HUES48 (cell line): Measurements from ENCODE around the gene HNRNPCL1.

Experiments
- H3K27ac ChIP-seq: one replicate; pipeline ENCODE4 v1.7.0; 2013; ENCODE audit warnings: low read depth, low read length, inconsistent platforms
- H3K27me3 ChIP-seq: 2 replicates; pipeline ENCODE4 v1.6.1; 2013; ENCODE audit warnings: mild to moderate bottlenecking, low read length; ENCODE audit not compliant: control insufficient read depth, insufficient read depth
- H3K36me3 ChIP-seq: 2 replicates; pipeline ENCODE4 v1.6.1; 2013; ENCODE audit warnings: low read length; ENCODE audit not compliant: control insufficient read depth, insufficient read depth
- H3K4me1 ChIP-seq: 2 replicates; pipeline ENCODE4 v1.6.1; 2013; ENCODE audit warnings: mild to moderate bottlenecking, low read length; ENCODE audit not compliant: control insufficient read depth, insufficient read depth
- H3K4me3 ChIP-seq: 2 replicates; pipeline ENCODE4 v1.5.1; 2013; ENCODE audit warnings: mild to moderate bottlenecking, low read depth, low read length
- H3K9ac ChIP-seq: 2 replicates; pipeline ENCODE4 v1.6.1; 2013; ENCODE audit warnings: mild to moderate bottlenecking, low read depth, low read length, moderate library complexity
- H3K9me3 ChIP-seq: 2 replicates; pipeline ENCODE4 v1.6.1; 2013; ENCODE audit warnings: low read length; ENCODE audit not compliant: control insufficient read depth, insufficient read depth

Gene HNRNPCL1

GRCh38 chr1:12810691-12811408, 37.7 kb downstream of the HNRNPCL1 start:
- H3K4me3 ChIP-seq: no peak overlapping the region

DNA sequence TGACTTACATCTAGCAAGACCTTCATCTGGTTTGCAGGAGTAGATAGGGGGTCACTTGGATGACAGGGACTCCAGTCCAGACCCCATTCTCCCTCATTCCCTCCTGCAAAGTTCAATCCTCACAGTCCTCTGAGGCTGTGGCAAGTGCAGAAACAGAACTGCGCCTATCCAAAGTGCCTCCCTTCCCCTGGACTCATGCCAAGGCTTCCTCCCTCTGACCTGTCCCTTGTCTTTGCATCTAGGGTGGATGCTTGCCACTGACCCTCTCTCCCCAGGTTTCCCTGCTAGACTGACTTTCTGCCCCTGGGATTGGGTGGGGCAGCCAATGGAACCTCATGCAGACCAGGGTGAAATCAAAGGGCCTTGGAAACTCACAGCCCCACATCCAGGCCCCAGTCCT, 38.6 kb downstream of the HNRNPCL1 start:
- Histone ChIP-seq H3K36me3 (no peaks in the 10 kb centered on the region), H3K27me3 (no peaks in the 10 kb centered on the region), H3K4me3 (no peak overlapping the region), H3K4me1 (no peaks in the 10 kb centered on the region), H3K9ac (no peak overlapping the region), H3K27ac (no peak overlapping the region), H3K9me3 (peaks cover 67% of the 10 kb centered on the region)

More at GRCh38 chr1:12810691-12811408, 37.7 kb downstream of the HNRNPCL1 start:
- Histone ChIP-seq H3K36me3 (no peaks in the 10 kb centered on the region), H3K27me3 (no peaks in the 10 kb centered on the region), H3K4me1 (no peaks in the 10 kb centered on the region), H3K9ac (no peak overlapping the region), H3K27ac (no peak overlapping the region), H3K9me3 (peaks cover 61% of the 10 kb centered on the region)

DNA sequence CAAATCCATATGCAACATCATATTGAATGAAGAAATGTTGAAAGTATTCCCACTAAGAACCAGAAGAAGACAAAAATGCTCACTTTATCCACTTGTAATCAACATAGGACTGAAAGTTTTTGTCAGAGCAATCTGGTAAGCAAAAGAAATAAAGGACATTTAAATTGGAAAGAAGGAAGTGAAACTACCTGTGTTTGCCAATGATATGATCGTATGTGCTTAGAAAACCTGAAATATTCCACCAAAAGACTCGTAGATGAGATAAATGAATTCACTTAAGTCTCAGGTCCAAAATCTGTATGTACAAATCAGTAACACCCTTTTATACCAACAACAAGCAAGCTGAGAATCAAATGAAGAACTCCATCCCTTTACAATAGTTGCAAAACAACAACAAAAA, 48.8 kb downstream of the HNRNPCL1 start:
- no peak overlapping the region for H3K27ac ChIP-seq

GRCh38 chr1:12798911-12799310, 49.6 kb downstream of the HNRNPCL1 start:
- Histone ChIP-seq H3K27me3 (no peaks in the 10 kb centered on the region), H3K4me3 (no peak overlapping the region), H3K9ac (no peak overlapping the region), H3K27ac (no peak overlapping the region), H3K4me1 (no peaks in the 10 kb centered on the region), H3K9me3 (peaks cover 35% of the 10 kb centered on the region), H3K36me3 (no peaks in the 10 kb centered on the region)

More for the DNA sequence above, 48.8 kb downstream of the HNRNPCL1 start:
- Histone ChIP-seq H3K27me3 (no peaks in the 10 kb centered on the region), H3K9ac (no peak overlapping the region), H3K4me3 (no peak overlapping the region), H3K36me3 (no peaks in the 10 kb centered on the region), H3K4me1 (no peaks in the 10 kb centered on the region), H3K9me3 (peaks cover 35% of the 10 kb centered on the region)
